GM23338 (cell line): ENCODE data around the gene NAA16. TPM values are rescaled to one million over a fixed set of nuclear protein-coding genes. Genes with fewer than 3 reads are reported as not detected.

ENCODE experiments used
- ATAC-seq: fragments of 200-7000 bp; cut with Tn5 transposase; 3 replicates; pipeline ENCODE4 v1.9.1; 2020
- DNase-seq: peaks from one replicate; pipeline ENCODE4 v3.0.0-alpha.2; 2015; ENCODE audit warnings: low spot score
- H2AFZ ChIP-seq: fragments of 200-600 bp; sonication (generic); 2 replicates; pipeline ENCODE4 v1.8.0; 2016; ENCODE audit warnings: antibody characterized with exemption, mild to moderate bottlenecking, moderate library complexity
- H3F3A ChIP-seq: fragments of 200-600 bp; sonication (generic); replicated peaks from 2 replicates; pipeline ENCODE4 v1.8.0; 2017; ENCODE audit warnings: antibody characterized with exemption, mixed run types, low read depth
- H3K27ac ChIP-seq: fragments of 200-600 bp; sonication (generic); 2 replicates; pipeline ENCODE4 v1.6.1; 2016; ENCODE audit warnings: low read depth
- H3K27me3 ChIP-seq: fragments of 200-600 bp; sonication (generic); 2 replicates; pipeline ENCODE4 v1.8.0; 2016; ENCODE audit warnings: mild to moderate bottlenecking, mixed run types, moderate library complexity; ENCODE audit not compliant: insufficient read depth
- H3K36me3 ChIP-seq: fragments of 200-600 bp; sonication (generic); 2 replicates; pipeline ENCODE4 v1.8.0; 2016; ENCODE audit warnings: mild to moderate bottlenecking; ENCODE audit not compliant: insufficient read depth
- H3K4me1 ChIP-seq: fragments of 200-600 bp; sonication (generic); 2 replicates; pipeline ENCODE4 v1.8.0; 2016; ENCODE audit warnings: mild to moderate bottlenecking, moderate library complexity; ENCODE audit not compliant: insufficient read depth
- H3K4me2 ChIP-seq: fragments of 200-600 bp; sonication (generic); 2 replicates; pipeline ENCODE4 v1.7.1; 2017; ENCODE audit warnings: mixed run types
- H3K4me3 ChIP-seq: fragments of 200-600 bp; sonication (generic); 2 replicates; pipeline ENCODE4 v1.6.1; 2016; ENCODE audit warnings: mixed run types
- H3K79me2 ChIP-seq: fragments of 200-600 bp; sonication (generic); replicated peaks from 2 replicates; pipeline ENCODE4 v1.8.0; 2017; ENCODE audit warnings: mild to moderate bottlenecking; ENCODE audit not compliant: insufficient read depth
- H3K9me2 ChIP-seq: fragments of 200-600 bp; sonication (generic); 2 replicates; pipeline ENCODE4 v1.8.0; 2017; ENCODE audit not compliant: insufficient read depth
- H4K20me1 ChIP-seq: fragments of 200-600 bp; sonication (generic); replicated peaks from 2 replicates; pipeline ENCODE4 v1.8.0; 2017; ENCODE audit warnings: mild to moderate bottlenecking; ENCODE audit not compliant: insufficient read depth
- H3K27ac Mint-ChIP-seq: 2 replicates; pipeline ENCODE4 v1.8.0; 2020; ENCODE audit warnings: inconsistent platforms, mild to moderate bottlenecking, moderate library complexity, mixed read lengths
- H3K27me3 Mint-ChIP-seq: 3 replicates; pipeline ENCODE4 v1.8.0; 2022; ENCODE audit warnings: low read depth, mild to moderate bottlenecking, moderate library complexity, mixed read lengths, inconsistent platforms; ENCODE audit not compliant: insufficient read depth, poor library complexity
- H3K36me3 Mint-ChIP-seq: 3 replicates; pipeline ENCODE4 v1.8.0; 2021; ENCODE audit warnings: low read depth, mild to moderate bottlenecking, inconsistent platforms, moderate library complexity, mixed read lengths
- H3K4me1 Mint-ChIP-seq: 3 replicates; pipeline ENCODE4 v1.8.0; 2020; ENCODE audit warnings: mild to moderate bottlenecking, inconsistent platforms, mixed read lengths
- H3K4me3 Mint-ChIP-seq: 3 replicates; pipeline ENCODE4 v1.8.0; 2021; ENCODE audit warnings: moderate library complexity, mild to moderate bottlenecking, inconsistent platforms, mixed read lengths
- H3K9me3 Mint-ChIP-seq: 3 replicates; pipeline ENCODE4 v1.8.0; 2020; ENCODE audit warnings: moderate library complexity, mild to moderate bottlenecking, inconsistent platforms, mixed read lengths
- CREB1 ChIP-seq: fragments of 250-450 bp; sonication (Bioruptor Pico); IDR thresholded peaks from 2 replicates; pipeline ENCODE4 v1.5.0; 2020; ENCODE audit warnings: low read depth, mild to moderate bottlenecking, moderate library complexity
- CTCF ChIP-seq, 2 experiments: fragments of 200-600 bp in 1 of 2; sonication (generic) in 1 of 2; conservative IDR thresholded peaks; 2 replicates each; pipeline versions ENCODE4 v1.5.1 to v1.6.1; 2016 to 2017; ENCODE audit warnings: antibody characterized with exemption in 2 of 2, low read depth in 2 of 2, mild to moderate bottlenecking in 2 of 2, moderate library complexity in 1 of 2
- ETS1 ChIP-seq: IDR thresholded peaks from 2 replicates; pipeline ENCODE4 v1.6.1; 2016; ENCODE audit warnings: antibody characterized with exemption
- EZH2 ChIP-seq: fragments of 200-600 bp; sonication (generic); IDR thresholded peaks from one replicate; pipeline ENCODE4 v1.8.0; 2017; ENCODE audit warnings: antibody characterized with exemption, mild to moderate bottlenecking, low read depth; ENCODE audit not compliant: unreplicated experiment
- EZH2phosphoT487 ChIP-seq: fragments of 200-600 bp; sonication (generic); IDR thresholded peaks from one replicate; pipeline ENCODE4 v1.8.1; 2018; ENCODE audit warnings: antibody characterized with exemption; ENCODE audit not compliant: unreplicated experiment
- JUNB ChIP-seq: IDR thresholded peaks from one replicate; pipeline ENCODE4 v1.6.1; 2016; ENCODE audit warnings: antibody characterized with exemption; ENCODE audit not compliant: unreplicated experiment
- NANOG ChIP-seq: IDR thresholded peaks from 2 replicates; pipeline ENCODE4 v1.6.1; 2016; ENCODE audit warnings: antibody characterized with exemption, borderline replicate concordance
- POLR2AphosphoS5 ChIP-seq: IDR thresholded peaks from 2 replicates; pipeline ENCODE4 v1.6.1; 2016; ENCODE audit warnings: antibody characterized with exemption, low read depth
- REST ChIP-seq: IDR thresholded peaks from one replicate; pipeline ENCODE4 v1.6.1; 2018; ENCODE audit warnings: antibody characterized with exemption; ENCODE audit not compliant: unreplicated experiment
- STAT1 ChIP-seq: IDR thresholded peaks from one replicate; pipeline ENCODE4 v1.6.1; 2016; ENCODE audit warnings: antibody characterized with exemption; ENCODE audit not compliant: unreplicated experiment
- ZNF114 ChIP-seq: fragments of 250-450 bp; sonication (Bioruptor Pico); IDR thresholded peaks from 2 replicates; pipeline ENCODE4 v1.5.0; 2020; ENCODE audit warnings: mild to moderate bottlenecking, moderate library complexity
- ZNF331 ChIP-seq: fragments of 250-450 bp; sonication (Bioruptor Pico); IDR thresholded peaks from 2 replicates; pipeline ENCODE4 v1.5.0; 2020; ENCODE audit warnings: low read depth, mild to moderate bottlenecking, moderate library complexity
- ZNF462 ChIP-seq: fragments of 250-450 bp; sonication (Bioruptor Pico); IDR thresholded peaks from 2 replicates; pipeline ENCODE4 v1.5.0; 2020; ENCODE audit warnings: mild to moderate bottlenecking, moderate library complexity
- polyA plus RNA-seq: library from polyadenylated mRNA; unstranded; fragments of >200 nt; fragmentation: Nextera tagmentation; extraction: Ambion mirVana; gene quantifications from 2 replicates; pipeline ENCODE4 v1.2.1, GENCODE V29; 2016
- total RNA-seq: library from RNA; depleted of rRNA; stranded (reverse); fragments of >200 nt; shearing (Covaris generic); gene quantifications from 2 replicates; pipeline ENCODE4 v1.2.3, GENCODE V29; 2014

The NAA16 gene
- total and polyA plus RNA-seq, 2 experiments from 2014 or later = 42.3 to 51.7 TPM

GRCh38 chr13:41307884-41308640, 3.0 kb upstream of the NAA16 start:
- Histone ChIP-seq H3K27me3 (no peaks in the 10 kb centered on the region), H3K79me2 (peaks cover 19% of the 10 kb centered on the region), H3F3A (no peaks in the 10 kb centered on the region), H3K27ac (no peak overlapping the region), H3K4me3 (no peak overlapping the region), H3K36me3 (no peaks in the 10 kb centered on the region), H3K4me1 (peaks cover 9% of the 10 kb centered on the region; the same call in 1 of the 2 replicates), H2AFZ (no peak overlapping the region), H4K20me1 (no peaks in the 10 kb centered on the region; the same call in 1 of the 2 replicates), H3K4me2 (no peak overlapping the region), H3K9me2 (no peaks in the 10 kb centered on the region)
- Mint-ChIP-seq H3K9me3 (no peaks in the 10 kb centered on the region; the same call in 2 of the 3 replicates), H3K36me3 (peaks cover 5% of the 10 kb centered on the region; the same call in 1 of the 3 replicates), H3K27me3 (no peaks in the 10 kb centered on the region), H3K4me3 (no peak overlapping the region), H3K27ac (no peak overlapping the region), H3K4me1 (peaks cover 11% of the 10 kb centered on the region)
- ATAC-seq (no peak), DNase-seq (no peak)
- no peak for TF ChIP-seq ZNF462 (CRISPR knock-in tag)
- no peak for TF ChIP-seq ETS1
- TF ChIP-seq JUNB = no peak
- no peak for TF ChIP-seq NANOG
- TF ChIP-seq CREB1 (CRISPR knock-in tag) = no peak
- no peak for TF ChIP-seq ZNF114
- no peak for TF ChIP-seq EZH2phosphoT487
- no peak for TF ChIP-seq ZNF331 (CRISPR knock-in tag)
- no peak for TF ChIP-seq CTCF (conservative IDR thresholded peaks at IDR 0.05; ENCODE audit: low read depth in 2 of 2)
- no peak for TF ChIP-seq EZH2
- no peak for TF ChIP-seq POLR2AphosphoS5
- no peak for TF ChIP-seq REST
- no peak for TF ChIP-seq STAT1
